ENCODE measurements around the gene TBL1XR1.

- TF ChIP-seq, protein P1, sequence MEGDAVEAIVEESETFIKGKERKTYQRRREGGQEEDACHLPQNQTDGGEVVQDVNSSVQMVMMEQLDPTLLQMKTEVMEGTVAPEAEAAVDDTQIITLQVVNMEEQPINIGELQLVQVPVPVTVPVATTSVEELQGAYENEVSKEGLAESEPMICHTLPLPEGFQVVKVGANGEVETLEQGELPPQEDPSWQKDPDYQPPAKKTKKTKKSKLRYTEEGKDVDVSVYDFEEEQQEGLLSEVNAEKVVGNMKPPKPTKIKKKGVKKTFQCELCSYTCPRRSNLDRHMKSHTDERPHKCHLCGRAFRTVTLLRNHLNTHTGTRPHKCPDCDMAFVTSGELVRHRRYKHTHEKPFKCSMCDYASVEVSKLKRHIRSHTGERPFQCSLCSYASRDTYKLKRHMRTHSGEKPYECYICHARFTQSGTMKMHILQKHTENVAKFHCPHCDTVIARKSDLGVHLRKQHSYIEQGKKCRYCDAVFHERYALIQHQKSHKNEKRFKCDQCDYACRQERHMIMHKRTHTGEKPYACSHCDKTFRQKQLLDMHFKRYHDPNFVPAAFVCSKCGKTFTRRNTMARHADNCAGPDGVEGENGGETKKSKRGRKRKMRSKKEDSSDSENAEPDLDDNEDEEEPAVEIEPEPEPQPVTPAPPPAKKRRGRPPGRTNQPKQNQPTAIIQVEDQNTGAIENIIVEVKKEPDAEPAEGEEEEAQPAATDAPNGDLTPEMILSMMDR (conservative IDR thresholded peaks at IDR 0.05; ENCODE audit: low read depth, low read length), result no peak
- no peak for TF ChIP-seq POLR2A (IDR thresholded peaks at IDR 0.05; ENCODE audit: low read depth, low read length)
- no peak for TF ChIP-seq SMC3 (IDR thresholded peaks at IDR 0.05; ENCODE audit: low read depth, low read length)
- TF ChIP-seq CEBPB (IDR thresholded peaks at IDR 0.05; ENCODE audit: low read depth, low read length), result no peak
- no peak for TF ChIP-seq MAZ (IDR thresholded peaks at IDR 0.05; ENCODE audit: borderline replicate concordance, low read depth, low read length)
- no peak for TF ChIP-seq RFX5 (IDR thresholded peaks at IDR 0.05; ENCODE audit: low read depth, low read length)
- TF ChIP-seq CHD1 (IDR thresholded peaks at IDR 0.05; ENCODE audit: low read depth, low read length), result no peak
- TF ChIP-seq RAD21 (IDR thresholded peaks at IDR 0.05; ENCODE audit: low read length), result no peak
- TF ChIP-seq FOS (IDR thresholded peaks at IDR 0.05; ENCODE audit: low read depth, low read length), result no peak
- no peak for TF ChIP-seq MXI1 (IDR thresholded peaks at IDR 0.05; ENCODE audit: borderline replicate concordance, low read depth, low read length)
- TF ChIP-seq USF2 (IDR thresholded peaks at IDR 0.05; ENCODE audit: low read depth, low read length), result no peak
- no peak for TF ChIP-seq NFE2L2 (IDR thresholded peaks at IDR 0.05; ENCODE audit: low read depth, low read length)
Measured at GRCh38 chr3:176969506-176969905, 227.8 kb downstream of the TBL1XR1 start.

Data from IMR-90 (cell line).